ENCODE data around the gene PLEK2. TPM values are rescaled to one million over a fixed set of nuclear protein-coding genes. Genes with fewer than 3 reads are reported as not detected.

Gene PLEK2
- total RNA-seq, 2 donors from 2014 or later: 8.1 to 21.1 TPM

Small RNAs within 50 kb of the gene (microRNA-seq; reads per million reads assigned to microRNA genes)
- gene MIR5694: not detected

Small RNAs within 50 kb of the gene (small RNA-seq; reads per million reads assigned to genes)
- gene MIR5694 (0 reads per million in 2 donors), gene RF00019 (0 reads per million in 2 donors)

Other genes starting within 250 kb of the PLEK2 start
- not detected for gene GARIN2, start 222.7 kb downstream of the PLEK2 start, total RNA-seq
- 10 to 100 TPM; 22.3 to 36.5 TPM for gene PALS1, start 170.7 kb downstream of the PLEK2 start, total RNA-seq
- 100 to 1,000 TPM in 1 of 2 donors, 10 to 100 TPM in 1; 94.3 to 101 TPM for gene ATP6V1D, start 52.4 kb downstream of the PLEK2 start, total RNA-seq
- 10 to 100 TPM; 53.1 to 63.6 TPM for gene EIF2S1, start 51.8 kb downstream of the PLEK2 start, total RNA-seq
- gene TMEM229B, start 76.6 kb upstream of the PLEK2 start, total RNA-seq: 10 to 100 TPM in 1 of 2 donors, 1 to 10 TPM in 1; 5.7 to 85.4 TPM
- 10 to 100 TPM; 57.9 to 92.7 TPM for gene PLEKHH1, start 121.1 kb upstream of the PLEK2 start, total RNA-seq
- 100 to 1,000 TPM in 1 of 2 donors, 10 to 100 TPM in 1; 41.5 to 128 TPM for gene PIGH, start 188.1 kb upstream of the PLEK2 start, total RNA-seq
- 100 to 1,000 TPM in 1 of 2 donors, 10 to 100 TPM in 1; 31.9 to 565 TPM for gene ARG2, start 207.8 kb upstream of the PLEK2 start, total RNA-seq

Data from prostate gland (tissue), 2 donors.